Stimulated activated CD4-positive, alpha-beta T cell treated with anti-CD3 and anti-CD28 coated beads, Interleukin-1b, Interleukin-23, amount 100 ng/mL, for 4 hours (primary cell): ENCODE results near the gene BOK.

Experiments
- DNase-seq, 2 donors: peaks; one replicate each; pipeline ENCODE4 v3.0.0-alpha.2; 2020; ENCODE audit warnings: low read depth in 2 of 2

The BOK gene

GRCh38 chr2:241620419-241620769 is 61.8 kb downstream of the BOK start:
- DNase-seq: peak; percentile 19 to 28
